GM18519 (cell line): ENCODE results near the gene EHHADH.

ENCODE experiments used
- ATAC-seq: cut with Tn5 transposase; IDR thresholded peaks from one replicate; pipeline ENCODE4 v1.9.1; 2021; ENCODE audit warnings: mild to moderate bottlenecking, moderate library complexity; ENCODE audit not compliant: unreplicated experiment, low FRiP score

Gene EHHADH

DNA sequence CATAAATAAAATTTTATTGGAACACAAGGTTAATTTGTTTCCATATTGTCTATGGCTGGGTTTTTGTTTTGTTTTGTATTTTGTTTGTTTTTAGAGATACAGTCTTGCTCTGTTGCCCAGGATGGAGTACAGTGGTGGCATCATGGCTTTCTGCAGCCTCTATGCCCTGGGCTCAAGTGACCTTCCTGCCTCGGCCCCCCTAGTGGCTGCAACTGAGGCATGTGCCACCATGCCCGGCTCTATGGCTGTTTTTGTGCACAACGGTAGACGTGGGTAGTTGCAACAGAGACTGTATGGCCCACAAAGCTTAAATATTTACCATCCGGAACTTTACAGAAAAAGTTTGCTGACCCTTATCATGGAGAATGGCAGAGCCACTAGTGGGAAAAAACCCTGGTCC lies 54.2 kb downstream of the EHHADH start:
- no peak for ATAC-seq

DNA sequence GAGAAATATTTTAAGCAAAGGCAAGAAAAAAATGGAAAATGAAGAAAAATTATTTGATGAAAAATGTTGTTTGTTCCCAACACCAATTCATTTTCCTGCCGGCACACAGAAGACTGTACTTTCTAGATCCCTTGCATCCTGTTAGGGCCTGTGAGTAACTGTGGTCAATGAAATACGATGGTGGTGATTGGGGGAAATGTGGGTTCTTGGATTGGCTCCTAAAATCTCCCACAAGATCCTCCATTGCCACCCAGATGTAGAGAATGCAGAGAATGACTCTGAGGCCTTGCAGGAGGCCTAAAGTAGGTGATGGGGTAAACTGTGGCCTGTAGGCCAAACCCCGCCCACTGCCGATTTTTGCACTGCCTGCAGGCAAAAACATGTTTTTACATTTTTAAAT lies 54.6 kb downstream of the EHHADH start:
- ATAC-seq: no peak

DNA sequence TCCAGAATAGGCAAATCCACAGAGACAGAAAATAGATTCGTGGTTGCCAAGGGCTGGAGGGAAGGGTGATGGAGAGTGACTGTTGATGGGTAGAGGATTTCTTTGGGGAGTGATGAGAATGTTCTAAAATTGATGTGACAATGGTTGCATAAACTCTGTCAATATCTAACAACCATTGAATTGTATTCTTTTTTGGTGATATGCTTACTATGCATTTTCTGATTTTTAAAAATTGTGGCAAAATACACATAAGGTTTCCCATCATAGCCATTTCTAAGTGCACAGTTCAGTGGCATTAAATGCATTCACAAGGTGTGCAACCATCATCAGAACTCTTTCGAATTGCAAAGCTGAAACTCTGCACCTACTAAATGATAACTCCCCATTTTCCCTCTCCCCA lies 56.8 kb downstream of the EHHADH start:
- ATAC-seq: no peak

- no peak for ATAC-seq
These were observed 58.2 kb downstream of the EHHADH start for GRCh38 chr3:185195652-185196051.

DNA sequence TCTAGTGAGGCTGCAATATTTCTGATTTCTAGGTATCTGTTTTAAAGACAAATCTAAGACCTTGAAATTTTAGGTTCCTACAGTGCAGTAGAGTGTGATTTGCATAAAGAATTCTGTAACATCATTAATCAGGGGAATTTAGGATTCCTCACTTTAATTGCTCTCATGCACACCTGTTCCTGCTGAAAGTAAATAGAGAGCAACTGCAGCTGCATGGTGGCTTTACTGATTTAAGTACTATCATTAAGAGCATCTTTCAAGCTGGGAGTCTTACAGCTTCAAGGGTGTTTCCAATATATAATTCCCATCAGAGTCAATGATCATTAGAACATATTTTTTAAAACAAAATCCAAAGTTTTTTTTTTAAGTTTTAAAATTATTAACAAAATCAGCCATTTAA lies 65.0 kb downstream of the EHHADH start:
- ATAC-seq: no peak

- no peak for ATAC-seq
These were observed 66.5 kb downstream of the EHHADH start for GRCh38 chr3:185187391-185187790.

DNA sequence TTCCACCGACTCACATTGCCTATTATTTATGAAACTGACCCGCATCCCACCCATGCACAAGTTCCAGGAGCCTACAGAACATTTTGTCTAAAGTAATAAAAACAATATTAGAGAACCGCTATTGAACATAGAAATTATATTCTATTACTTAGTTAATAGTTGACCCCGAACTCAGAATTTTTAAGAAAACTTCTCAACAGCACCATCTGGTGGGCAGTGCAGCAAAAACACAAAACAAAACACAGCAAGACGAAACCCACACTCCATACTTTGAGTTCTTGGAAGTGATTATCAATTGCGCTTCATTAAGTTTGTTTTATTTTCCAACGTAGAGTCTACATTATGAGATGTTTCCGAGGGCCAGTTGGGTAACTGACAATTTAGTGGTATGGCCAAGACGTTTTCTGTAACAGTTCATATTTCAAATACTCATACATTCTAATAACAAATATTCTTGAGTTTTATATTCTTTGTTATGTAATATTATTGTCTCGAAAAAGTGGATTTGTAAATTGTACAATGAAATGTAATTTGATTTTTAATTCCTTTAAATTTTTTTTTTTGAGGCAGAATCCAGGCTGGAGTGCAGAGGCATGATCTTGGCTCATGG lies 77.0 kb downstream of the EHHADH start:
- ATAC-seq: no peak

- no peak for ATAC-seq
These were observed 78.4 kb downstream of the EHHADH start for GRCh38 chr3:185175370-185175987.

GRCh38 chr3:185172086-185173049 lies 81.5 kb downstream of the EHHADH start:
- ATAC-seq: no peak

DNA sequence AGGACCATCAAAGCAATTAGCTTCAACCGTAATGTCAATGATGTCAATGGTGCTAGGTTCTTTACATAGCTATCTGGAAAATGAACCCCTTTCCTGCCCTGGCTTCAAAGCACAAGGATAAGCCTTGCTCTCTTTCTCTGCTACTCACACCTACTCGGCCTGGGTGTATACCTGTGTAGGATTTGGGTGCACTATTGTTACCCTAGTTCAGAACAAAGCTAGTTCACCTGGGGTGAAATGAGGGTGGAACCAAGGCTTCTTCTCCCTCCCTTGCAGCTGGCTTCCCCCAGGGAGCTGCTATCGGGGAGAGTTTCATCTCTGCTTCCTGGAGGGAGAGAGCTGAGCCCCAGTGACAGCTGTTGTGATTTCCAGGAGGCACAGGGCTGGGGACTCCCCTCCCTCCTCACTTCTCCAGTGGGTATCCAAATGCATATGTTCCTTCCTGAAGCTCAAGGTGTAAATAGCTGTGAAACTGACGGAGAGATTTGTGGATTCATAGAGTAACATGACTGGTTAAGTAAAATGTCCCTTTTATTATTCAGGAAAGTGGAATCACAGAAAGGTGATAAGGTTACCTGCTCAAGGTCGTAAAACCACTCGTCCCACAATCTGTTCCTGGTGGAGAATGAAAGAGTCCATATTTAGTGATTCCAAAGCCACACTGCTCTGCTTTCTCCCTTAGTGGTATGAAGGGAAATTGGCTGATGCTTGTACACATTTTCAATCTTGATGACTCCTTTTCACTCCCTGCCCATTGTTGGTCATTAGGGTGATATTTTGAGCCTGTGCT lies 89.2 kb downstream of the EHHADH start:
- ATAC-seq: no peak

- ATAC-seq: no peak
These were observed 91.2 kb downstream of the EHHADH start for GRCh38 chr3:185162634-185163033.

- no peak for ATAC-seq
These were observed 92.1 kb downstream of the EHHADH start for GRCh38 chr3:185161761-185162160.

DNA sequence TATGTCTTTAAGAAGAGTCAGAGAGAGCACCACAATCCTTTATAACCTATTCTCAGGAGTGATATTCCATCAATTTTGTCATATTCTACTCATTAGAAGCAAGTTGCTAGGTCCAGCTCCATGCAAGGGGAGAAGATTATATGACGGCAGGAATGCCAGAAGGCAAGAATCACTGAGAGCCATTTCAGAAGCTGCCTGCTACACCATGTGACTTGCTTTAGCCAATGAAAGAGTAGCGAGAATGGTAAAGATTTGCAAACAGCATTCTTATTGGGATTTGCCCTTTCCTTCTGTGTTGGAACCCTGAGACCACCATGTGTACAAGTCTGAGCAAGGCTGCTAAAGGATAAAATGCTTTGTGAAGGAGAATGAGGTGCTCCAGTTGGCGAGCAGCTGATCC lies 96.5 kb downstream of the EHHADH start:
- ATAC-seq: no peak

DNA sequence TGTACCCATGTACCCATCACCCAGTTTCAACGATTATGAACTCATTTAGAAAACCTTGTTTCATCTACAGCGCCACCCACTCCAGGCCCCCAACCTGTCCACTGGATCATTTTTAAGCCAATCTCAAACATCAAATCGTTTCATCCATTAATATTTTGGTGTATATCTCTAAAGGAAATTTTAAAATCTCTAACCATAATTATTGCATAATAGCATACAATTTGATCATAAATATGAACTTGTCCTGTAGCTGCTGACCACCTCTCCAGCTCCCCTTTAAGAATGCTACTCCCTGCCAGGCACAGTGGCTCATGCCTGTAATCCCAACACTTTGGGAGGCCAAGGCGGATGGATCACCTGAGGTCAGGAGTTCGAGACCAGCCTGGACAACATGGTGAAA lies 98.2 kb downstream of the EHHADH start:
- ATAC-seq: no peak

DNA sequence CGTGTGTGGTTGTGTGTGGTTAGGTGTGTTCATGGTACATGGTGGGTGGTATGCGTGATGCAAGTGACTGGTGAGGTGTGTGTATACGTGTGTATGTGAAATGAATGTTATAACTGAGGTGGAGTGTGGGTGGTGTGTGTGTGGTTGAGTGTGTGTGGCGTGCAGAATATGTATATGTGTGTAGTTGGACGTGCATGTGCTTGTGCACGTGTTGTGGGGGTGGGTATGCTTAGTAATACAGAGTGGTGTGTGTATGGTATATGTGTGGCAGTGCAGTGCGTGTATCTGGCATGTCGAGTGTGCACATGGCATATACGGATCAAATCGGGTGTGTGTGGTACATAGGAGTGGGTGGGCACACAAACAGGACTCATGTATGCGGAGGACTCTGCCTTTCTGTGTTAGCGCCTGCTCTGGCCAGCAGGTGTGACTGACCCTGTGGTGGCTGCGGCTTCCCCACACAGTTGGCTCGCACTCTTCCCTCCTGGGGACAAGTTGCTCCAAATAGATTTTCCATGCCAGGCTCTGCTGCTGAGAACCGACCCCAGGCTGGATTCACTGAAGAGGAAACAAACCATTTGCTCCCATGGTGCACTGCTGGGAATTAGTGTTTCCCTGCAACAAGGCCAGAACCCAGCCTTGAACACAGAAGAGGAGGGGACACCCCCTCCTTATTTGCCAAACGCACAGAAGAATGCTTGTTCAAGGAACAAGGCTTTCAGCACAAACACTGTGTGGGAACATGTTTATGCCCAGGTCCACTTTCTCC lies 99.8 kb downstream of the EHHADH start:
- ATAC-seq: no peak

DNA sequence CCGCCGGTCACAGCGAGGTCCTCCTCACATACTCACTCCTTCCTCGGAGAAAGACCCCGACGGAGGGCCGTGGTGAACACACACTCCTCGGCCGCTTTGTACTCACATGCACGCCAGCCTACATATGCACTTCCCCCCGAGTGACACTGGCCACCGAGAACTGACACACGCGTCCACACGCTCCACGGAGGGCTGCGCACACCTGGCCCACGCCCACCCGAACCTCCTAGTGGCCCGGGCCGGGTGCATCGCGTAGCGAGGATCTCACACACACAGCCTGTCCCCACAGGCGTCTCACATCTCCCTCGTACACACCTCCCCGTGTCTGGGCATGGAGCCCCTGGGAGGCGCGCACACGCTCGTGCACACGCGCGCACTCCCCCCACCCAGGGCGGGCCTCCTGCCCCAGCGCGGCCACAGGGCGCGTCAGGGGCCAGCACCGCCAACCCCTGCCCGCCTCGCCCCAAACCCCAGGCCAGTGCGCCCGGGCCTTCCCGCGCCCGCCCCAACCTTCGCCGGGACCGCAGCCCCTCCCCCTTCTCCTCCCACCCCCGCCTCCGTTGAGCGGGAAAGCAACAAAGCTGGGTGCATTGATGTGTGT lies 100.6 kb downstream of the EHHADH start:
- ATAC-seq: no peak

- ATAC-seq: no peak
These were observed 101.3 kb downstream of the EHHADH start, which contains the start of gene C3orf70 for GRCh38 chr3:185152410-185153170. Gene C3orf70 (minus strand): TSS chr3:185153060. CDS start chr3:185152823, 237 bp downstream.

GRCh38 chr3:185151964-185152409 lies 101.9 kb downstream of the EHHADH start:
- no peak for ATAC-seq
